Cardiac fibroblast (primary cell): ENCODE data around the gene KCNK5.

Experiments
- DNase-seq, 2 donors: peaks; one replicate each; pipeline versions ENCODE4 v3.0.0 to v3.0.0-alpha.2; 2010; ENCODE audit warnings: low read depth in 2 of 2
- H3K4me3 ChIP-seq, 2 donors: replicated peaks in 1 of 2; 1 replicate in 1 of 2; 2 replicates in 1 of 2; pipeline ENCODE4 v1.5.1; 2011; ENCODE audit warnings: low read depth in 2 of 2, low read length in 2 of 2, mild to moderate bottlenecking in 2 of 2, moderate library complexity in 1 of 2
- CTCF ChIP-seq: IDR thresholded peaks from one replicate; pipeline ENCODE4 v1.5.1; 2011; ENCODE audit warnings: low read depth, mild to moderate bottlenecking, low read length, inconsistent platforms

The KCNK5 gene

GRCh38 chr6:39218868-39219567 is 10.3 kb downstream of the KCNK5 start:
- DNase-seq = no peak
- no peak overlapping the region for H3K4me3 ChIP-seq
- TF ChIP-seq CTCF = no peak

GRCh38 chr6:39217177-39217864 is 12.0 kb downstream of the KCNK5 start:
- no peak for TF ChIP-seq CTCF
- no peak overlapping the region for H3K4me3 ChIP-seq
- DNase-seq = no peak

DNA sequence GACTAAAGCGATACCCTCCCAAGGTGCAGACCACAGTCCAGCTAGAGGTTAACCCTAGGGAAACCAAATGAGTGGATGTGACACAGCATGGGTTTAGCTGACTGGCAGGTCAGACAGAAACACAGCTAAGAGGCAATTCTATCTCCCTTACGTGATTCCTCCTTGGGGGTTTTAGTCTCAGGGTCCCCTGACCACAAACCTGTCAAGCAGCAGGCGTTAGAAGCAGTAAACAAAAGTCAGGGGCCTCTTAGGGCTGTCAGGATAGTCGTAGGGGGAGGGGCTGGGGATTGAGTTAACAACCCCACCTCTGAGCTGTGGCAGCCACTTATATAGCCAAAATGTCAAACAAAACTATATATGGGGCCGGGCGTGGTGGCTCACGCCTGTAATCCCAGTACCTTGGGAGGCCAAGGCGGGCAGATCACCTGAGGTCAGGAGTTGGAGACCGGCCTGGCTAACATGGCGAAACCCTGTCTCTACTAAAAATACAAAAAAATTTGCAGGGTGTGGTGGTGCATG is 13.6 kb downstream of the KCNK5 start:
- TF ChIP-seq CTCF = no peak
- H3K4me3 ChIP-seq = no peak overlapping the region
- DNase-seq = no peak

- DNase-seq = no peak
- TF ChIP-seq CTCF = no peak
- H3K4me3 ChIP-seq = no peak overlapping the region
These were observed 14.2 kb downstream of the KCNK5 start for GRCh38 chr6:39214846-39215639.

DNA sequence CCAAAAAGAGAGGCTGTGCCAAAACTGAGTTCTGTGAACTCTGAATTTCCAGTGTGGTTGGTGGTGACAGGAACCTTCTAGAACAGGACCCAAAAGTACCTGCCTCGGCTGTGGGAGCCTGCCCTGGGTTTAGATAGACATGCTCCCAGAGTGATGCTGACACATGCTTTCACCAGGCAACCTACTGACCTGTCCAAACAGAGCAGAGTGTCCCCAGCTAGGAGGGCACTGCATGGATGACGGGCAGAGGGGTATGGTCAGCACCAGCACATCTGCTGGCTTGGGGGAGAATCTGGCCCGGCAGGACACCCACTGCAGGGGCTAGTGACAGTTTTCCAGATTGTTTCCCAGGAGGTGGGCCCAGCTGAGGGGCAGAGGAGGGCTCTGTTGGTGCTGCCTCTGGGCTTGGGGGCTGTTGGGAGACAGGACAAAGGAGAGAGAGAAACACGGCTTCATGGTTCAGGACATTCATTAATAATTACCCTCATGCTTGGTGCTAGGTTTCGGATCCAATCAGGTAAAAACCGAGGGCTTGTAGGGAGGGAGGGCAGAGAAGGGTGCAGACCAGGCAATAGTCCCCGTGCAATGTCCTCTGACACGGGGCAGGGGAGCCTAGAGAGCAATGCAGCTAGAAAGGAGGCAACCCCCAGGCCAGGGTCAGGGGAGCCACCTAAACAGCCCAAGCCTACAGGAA is 15.0 kb downstream of the KCNK5 start:
- no peak for TF ChIP-seq CTCF
- DNase-seq = no peak
- H3K4me3 ChIP-seq = no peak overlapping the region

DNA sequence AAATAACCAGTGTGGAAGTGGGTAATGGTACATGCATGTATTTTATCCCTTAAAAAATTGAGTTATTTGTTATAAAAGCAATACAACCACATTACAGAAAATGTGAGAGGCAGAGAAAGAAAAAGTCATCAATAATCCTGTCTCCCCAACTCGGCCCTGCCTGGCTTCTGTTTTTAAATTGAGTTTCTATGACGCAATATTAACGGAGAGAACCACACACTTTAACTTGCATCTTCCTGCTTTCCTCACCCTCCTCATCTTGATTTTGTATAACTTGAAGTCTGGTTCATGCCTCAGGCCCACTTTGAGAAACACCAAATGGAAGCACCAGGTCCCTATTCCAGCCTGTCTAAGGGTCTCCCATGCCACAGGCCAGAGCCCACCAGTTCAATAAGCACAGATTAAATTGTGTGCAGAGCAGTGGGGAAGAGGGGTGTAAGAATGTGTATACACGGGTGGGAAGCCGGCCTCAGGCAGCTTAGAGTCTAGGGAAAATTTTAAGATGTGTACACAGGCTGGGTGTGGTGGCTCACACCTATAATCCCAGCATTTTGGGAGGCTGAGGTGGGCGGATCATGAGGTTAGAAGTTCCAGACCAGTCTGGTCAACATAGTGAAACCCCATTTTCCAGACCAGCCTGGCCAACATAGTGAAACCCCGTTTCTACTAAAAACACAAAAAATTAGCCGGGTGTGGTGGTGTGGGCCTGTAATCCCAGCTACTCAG is 15.9 kb downstream of the KCNK5 start:
- DNase-seq = no peak
- no peak overlapping the region for H3K4me3 ChIP-seq

More for the DNA sequence above, 15.9 kb downstream of the KCNK5 start:
- no peak for TF ChIP-seq CTCF
